Aorta (tissue), 5 donors: ENCODE measurements around the gene DCBLD1. TPM values are rescaled to one million over a fixed set of nuclear protein-coding genes. Genes with fewer than 3 reads are reported as not detected.
A peak's percentile ranks its signal among the peaks of the same experiment; 100 is the strongest.

Experiments
- ATAC-seq: fragments of 200-7000 bp; cut with Tn5 transposase; one replicate; pipeline ENCODE4 v1.9.1; 2022; ENCODE audit warnings: moderate library complexity; ENCODE audit not compliant: low FRiP score
- DNase-seq, 2 donors: peaks; one replicate each; pipeline ENCODE4 v3.0.0-alpha.2; 2020
- H3K27ac ChIP-seq, 2 donors: one replicate each; pipeline ENCODE4 v1.5.1; 2013; ENCODE audit warnings: low read length in 2 of 2, mild to moderate bottlenecking in 2 of 2, moderate library complexity in 2 of 2, control low read depth in 1 of 2, inconsistent platforms in 1 of 2, low read depth in 1 of 2
- H3K27me3 ChIP-seq, 2 donors: one replicate each; pipeline ENCODE4 v1.6.1; 2013; ENCODE audit warnings: control low read depth in 1 of 2, low read length in 1 of 2, mild to moderate bottlenecking in 1 of 2, moderate library complexity in 1 of 2; ENCODE audit not compliant: insufficient read depth in 2 of 2, control insufficient read depth in 1 of 2
- H3K36me3 ChIP-seq, 2 donors: one replicate each; pipeline ENCODE4 v1.6.1; 2013; ENCODE audit warnings: control low read depth in 1 of 2, low read length in 1 of 2, mild to moderate bottlenecking in 1 of 2; ENCODE audit not compliant: insufficient read depth in 2 of 2, control insufficient read depth in 1 of 2
- H3K4me1 ChIP-seq, 2 donors: one replicate each; pipeline ENCODE4 v1.6.1; 2013; ENCODE audit warnings: low read length in 2 of 2, control low read depth in 1 of 2, mild to moderate bottlenecking in 1 of 2, moderate library complexity in 1 of 2; ENCODE audit not compliant: insufficient read depth in 2 of 2, control insufficient read depth in 1 of 2
- H3K4me3 ChIP-seq, 2 donors: one replicate each; pipeline ENCODE4 v1.5.1; 2013; ENCODE audit warnings: low read length in 2 of 2, control low read depth in 1 of 2, mild to moderate bottlenecking in 1 of 2
- H3K9me3 ChIP-seq: one replicate; pipeline ENCODE4 v1.6.1; 2013; ENCODE audit warnings: mild to moderate bottlenecking, low read length; ENCODE audit not compliant: control insufficient read depth
- WGBS, 2 donors: extraction: QIAGEN DNeasy Blood & Tissue Kit; methylation state at CpG; one replicate each; pipeline ENCODE4 v1.1.7; 2013; 5-methylcytosine and 5-hydroxymethylcytosine counted together
- intact Hi-C, 2 donors: fragments of 100-400 bp; cut with DNase I; formaldehyde crosslinking; loops; one replicate each; pipeline versions ENCODE4 v1.14.2 to v1.15.0; 2022
- polyA plus RNA-seq, 2 donors: library from polyadenylated mRNA; stranded (reverse); fragments of 200-250 nt; gene quantifications; one replicate each; pipeline ENCODE4 v1.2.3, GENCODE V29; 2013
- total RNA-seq, 2 donors: library from RNA; stranded (reverse); fragmentation: NEBNext Ultra II Directional; extraction: Animal tissue kit (Norgen Biotek cat#: 25700); gene quantifications; one replicate each; pipeline ENCODE4 v1.2.1, GENCODE V29; 2021
- donor health status: healthy with polysubstance abuse.
- donor health status: Bipolar disorder and iron deficiency.
- donor health status: DM: no; HTN: no; CAD: no.
- donor health status: DM: no; HTN: no; CAD: no.
- donor health status: DM: yes; HTN: yes; CAD: no.

DCBLD1 gene
- total and polyA plus RNA-seq, 4 donors = 2.4 to 16.8 (median 12.4) TPM

GRCh38 chr6:117536317-117536716, 53.8 kb downstream of the DCBLD1 start:
- intact Hi-C loops = no loop called here
- Histone ChIP-seq H3K36me3 (peaks cover 0 to 5% of the 10 kb centered on the region in 2 donors), H3K4me1 (no peaks in the 10 kb centered on the region), H3K4me3 (no peak overlapping the region), H3K27ac (no peak overlapping the region), H3K27me3 (no peaks in the 10 kb centered on the region), H3K9me3 (no peaks in the 10 kb centered on the region)
- ATAC-seq (no peak), DNase-seq (no peak)
- WGBS, 2 donors = 90 to 92% methylated on average over 4 of the region's 4 CpGs

GRCh38 chr6:117538615-117539014, 56.1 kb downstream of the DCBLD1 start:
- no peak for ATAC-seq
- intact Hi-C loops = no loop called here
- Histone ChIP-seq H3K9me3 (no peaks in the 10 kb centered on the region), H3K27me3 (no peaks in the 10 kb centered on the region), H3K36me3 (peaks cover 0 to 5% of the 10 kb centered on the region in 2 donors), H3K27ac (no peak overlapping the region), H3K4me3 (no peak overlapping the region), H3K4me1 (no peaks in the 10 kb centered on the region)
- no peak for DNase-seq
- 92 to 93% methylated on average over 9 of the region's 9 CpGs for WGBS, 2 donors

- H3K27ac ChIP-seq = no peak overlapping the region
- ATAC-seq (no peak), DNase-seq (no peak)
- no peaks in the 10 kb centered on the region for H3K27me3 ChIP-seq
- no peaks in the 10 kb centered on the region for H3K9me3 ChIP-seq
- H3K4me3 ChIP-seq = no peak overlapping the region
- 97% methylated on average over 8 of the region's 8 CpGs for WGBS, 2 donors
- H3K4me1 ChIP-seq = no peaks in the 10 kb centered on the region
- intact Hi-C loops = no loop called here
- peaks cover 0 to 7% of the 10 kb centered on the region in 2 donors for H3K36me3 ChIP-seq
Measured at GRCh38 chr6:117540670-117541069, 58.2 kb downstream of the DCBLD1 start.

- ATAC-seq (no peak), DNase-seq (no peak)
- H3K27ac ChIP-seq = no peak overlapping the region
- no peaks in the 10 kb centered on the region for H3K27me3 ChIP-seq
- intact Hi-C loops = no loop called here
- H3K36me3 ChIP-seq = peaks cover 0 to 7% of the 10 kb centered on the region in 2 donors
- no peak overlapping the region for H3K4me3 ChIP-seq
- WGBS, 2 donors = 91 to 94% methylated on average over 3 of the region's 3 CpGs
- H3K9me3 ChIP-seq = no peaks in the 10 kb centered on the region
- H3K4me1 ChIP-seq = no peaks in the 10 kb centered on the region
Measured at GRCh38 chr6:117542493-117542892, 60.0 kb downstream of the DCBLD1 start.

- intact Hi-C loops = no loop called here
- H3K27ac ChIP-seq = no peak overlapping the region
- H3K27me3 ChIP-seq = no peaks in the 10 kb centered on the region
- DNase-seq = no peak
- 61 to 66% methylated on average over 3 of the region's 3 CpGs for WGBS, 2 donors
- H3K4me1 ChIP-seq = peaks cover 0 to 2% of the 10 kb centered on the region in 2 donors
- H3K9me3 ChIP-seq = no peaks in the 10 kb centered on the region
- H3K36me3 ChIP-seq = peaks cover 0 to 6% of the 10 kb centered on the region in 2 donors
- no peak overlapping the region for H3K4me3 ChIP-seq
- ATAC-seq = no peak
Measured at GRCh38 chr6:117544716-117545115, 62.2 kb downstream of the DCBLD1 start.

- DNase-seq (no peak), ATAC-seq (no peak)
- no peak overlapping the region for H3K4me3 ChIP-seq
- no peaks in the 10 kb centered on the region for H3K27me3 ChIP-seq
- H3K27ac ChIP-seq = no peak overlapping the region
- H3K36me3 ChIP-seq = peaks cover 0 to 6% of the 10 kb centered on the region in 2 donors
- peaks cover 0 to 2% of the 10 kb centered on the region in 2 donors for H3K4me1 ChIP-seq
- intact Hi-C loops = no loop called here
- 86 to 87% methylated on average over 4 of the region's 4 CpGs for WGBS, 2 donors
- H3K9me3 ChIP-seq = no peaks in the 10 kb centered on the region
Measured at GRCh38 chr6:117545161-117545595, 62.7 kb downstream of the DCBLD1 start.

GRCh38 chr6:117546674-117547073, 64.2 kb downstream of the DCBLD1 start:
- Histone ChIP-seq H3K36me3 (peaks cover 0 to 3% of the 10 kb centered on the region in 2 donors), H3K9me3 (no peaks in the 10 kb centered on the region), H3K27me3 (no peaks in the 10 kb centered on the region), H3K4me3 (no peak overlapping the region), H3K27ac (no peak overlapping the region), H3K4me1 (peaks cover 0 to 2% of the 10 kb centered on the region in 2 donors)
- no peak for DNase-seq
- 83 to 90% methylated on average over 5 of the region's 5 CpGs for WGBS, 2 donors
- no peak for ATAC-seq
- intact Hi-C loops = no loop called here

- peak; percentile 81 to 87 for DNase-seq
- Histone ChIP-seq H3K27me3 (no peaks in the 10 kb centered on the region), H3K4me1 (peaks cover 0 to 2% of the 10 kb centered on the region in 2 donors), H3K27ac (peak overlapping the region in 1 of 2 donors; percentile 16), H3K4me3 (peak overlapping the region in 1 of 2 donors; percentile 7), H3K36me3 (peaks cover 0 to 3% of the 10 kb centered on the region in 2 donors), H3K9me3 (no peaks in the 10 kb centered on the region)
- WGBS, 2 donors = 12 to 13% methylated on average over 61 to 64 of the region's 64 CpGs
- intact Hi-C loops = loop anchor here in 1 of 2 donors (2.0 kb wide), 1 partner anchor 65 kb away; the partner anchor contains the start of gene DCBLD1
- peak; percentile 87 for ATAC-seq
Measured at GRCh38 chr6:117547688-117548621, 65.5 kb downstream of the DCBLD1 start.
